ENCODE results near the gene RPS6KB1. TPM values are rescaled to one million over a fixed set of nuclear protein-coding genes. Genes with fewer than 3 reads are reported as not detected.

RPS6KB1 gene
- total and polyA plus RNA-seq, 2 of the 8 experiments (the other 6 are each of a cell fraction or from before 2014, with no cell fraction given) = 3.4 to 28.4 TPM

- TF ChIP-seq ZNF274 (IDR thresholded peaks at IDR 0.05; ENCODE audit: borderline replicate concordance, extremely low read depth, low read length) (no peak), JUN (IDR thresholded peaks at IDR 0.05; ENCODE audit: low read depth, low read length) (no peak), KDM5A (IDR thresholded peaks at IDR 0.05; ENCODE audit: low read length) (peak; percentile 51; the same call in 1 of the 2 replicates), SP1 (IDR thresholded peaks at IDR 0.05; ENCODE audit: low read depth, low read length) (no peak), CTCF (IDR thresholded peaks at IDR 0.05; ENCODE audit: control extremely low read depth in 1 of 3, insufficient read depth in 1 of 3, low read depth in 1 of 3, low read length in 3 of 3) (no peak), RFX5 (IDR thresholded peaks at IDR 0.05; ENCODE audit: borderline replicate concordance, low read depth, low read length) (no peak), CEBPB (IDR thresholded peaks at IDR 0.05; ENCODE audit: low read depth, low read length) (no peak), KDM1A (IDR thresholded peaks at IDR 0.05; ENCODE audit: borderline replicate concordance, low read length) (no peak), CTBP2 (IDR thresholded peaks at IDR 0.05; ENCODE audit: borderline replicate concordance, insufficient read depth, insufficient read length, low read length) (no peak), POLR2AphosphoS5 (IDR thresholded peaks at IDR 0.05; ENCODE audit: low read depth, low read length) (peak; percentile 91), SP4 (IDR thresholded peaks at IDR 0.05; ENCODE audit: low read length) (peak; percentile 82; the same call in 1 of the 2 replicates), ASH2L (IDR thresholded peaks at IDR 0.05; ENCODE audit: low read length) (peak; percentile 80), HDAC2 (IDR thresholded peaks at IDR 0.05; ENCODE audit: borderline replicate concordance in 1 of 2, low read depth in 2 of 2, low read length in 2 of 2) (peak in 1 of 2 experiments; percentile 92; a peak in 2 of 4 replicates), BACH1 (IDR thresholded peaks at IDR 0.05; ENCODE audit: low read length) (no peak), MAX (IDR thresholded peaks at IDR 0.05) (peak; percentile 78), USF2 (IDR thresholded peaks at IDR 0.05; ENCODE audit: low read length) (no peak), CHD2 (IDR thresholded peaks at IDR 0.05; ENCODE audit: low read length) (0 out of 2 replicates have a peak, but pooled peaks have one; percentile 6), CREB1 (IDR thresholded peaks at IDR 0.05) (peak; percentile 68), BRCA1 (IDR thresholded peaks at IDR 0.05; ENCODE audit: low read depth, low read length) (no peak)
These were observed at the start of gene RPS6KB1, which contains the start of gene TUBD1 (continued) for GRCh38 chr17:59892924-59893675.

All from H1 (cell line).